SK-N-SH treated with all-trans-retinoic acid at 6 μM for 48 hours (cell line): ENCODE measurements around the gene RRN3.
"Not testable (repeated sequence)": the region's sequence is repeated elsewhere in the genome, so short reads cannot be mapped to it uniquely, and the experiment has no call there.

ENCODE experiments used
- ARNTL ChIP-seq: fragments of 450-650 bp; formaldehyde crosslinking; IDR thresholded peaks from 2 replicates; pipeline ENCODE4 v1.5.0; 2020; ENCODE audit warnings: low read depth, mild to moderate bottlenecking, moderate library complexity, borderline replicate concordance
- BACH2 ChIP-seq: fragments of 250-450 bp; sonication (Bioruptor Pico); IDR thresholded peaks from 2 replicates; pipeline ENCODE4 v1.9.0; 2021; ENCODE audit warnings: mild to moderate bottlenecking, borderline replicate concordance
- CSDC2 ChIP-seq: fragments of 250-450 bp; sonication (Bioruptor Pico); IDR thresholded peaks from 2 replicates; pipeline ENCODE4 v1.5.0; 2020; ENCODE audit warnings: mild to moderate bottlenecking, moderate library complexity
- GLIS3 ChIP-seq: fragments of 250-450 bp; sonication (Bioruptor Pico); IDR thresholded peaks from 2 replicates; pipeline ENCODE4 v1.5.0; 2020; ENCODE audit warnings: mild to moderate bottlenecking, moderate library complexity
- OSR1 ChIP-seq: fragments of 250-450 bp; sonication (Bioruptor Pico); IDR thresholded peaks from 2 replicates; pipeline ENCODE4 v1.8.0; 2022; ENCODE audit warnings: moderate library complexity, mild to moderate bottlenecking, inconsistent platforms
- PPARA ChIP-seq: fragments of 250-450 bp; sonication (Bioruptor Pico); IDR thresholded peaks from 2 replicates; pipeline ENCODE4 v1.5.0; 2020; ENCODE audit warnings: mild to moderate bottlenecking, borderline replicate concordance
- RARB ChIP-seq: fragments of 250-450 bp; sonication (Bioruptor Pico); IDR thresholded peaks from 2 replicates; pipeline ENCODE4 v1.8.0; 2021; ENCODE audit warnings: mild to moderate bottlenecking, moderate library complexity
- ZC3H10 ChIP-seq: fragments of 250-450 bp; sonication (Bioruptor Pico); IDR thresholded peaks from 2 replicates; pipeline ENCODE4 v1.5.1; 2021; ENCODE audit warnings: mild to moderate bottlenecking, moderate library complexity
- ZFP30 ChIP-seq: fragments of 450-650 bp; formaldehyde crosslinking; IDR thresholded peaks from 2 replicates; pipeline ENCODE4 v1.5.0; 2022; ENCODE audit warnings: mild to moderate bottlenecking, moderate library complexity
- ZNF565 ChIP-seq: fragments of 450-650 bp; formaldehyde crosslinking; conservative IDR thresholded peaks from 2 replicates; pipeline ENCODE4 v1.5.0; 2020; ENCODE audit warnings: low read depth, mild to moderate bottlenecking, moderate library complexity
- TF ChIP-seq, protein P1 (sequence below): fragments of 250-450 bp; sonication (Bioruptor Pico); IDR thresholded peaks from 2 replicates; pipeline ENCODE4 v1.5.1; 2020; ENCODE audit warnings: low read depth, mild to moderate bottlenecking, moderate library complexity
- TF ChIP-seq, protein P2 (sequence below): fragments of 250-450 bp; sonication (Bioruptor Pico); IDR thresholded peaks from 2 replicates; pipeline ENCODE4 v1.5.1; 2021; ENCODE audit warnings: mild to moderate bottlenecking, moderate library complexity
- TF ChIP-seq, protein P3 (sequence below): fragments of 250-450 bp; sonication (Bioruptor Pico); IDR thresholded peaks from 2 replicates; pipeline ENCODE4 v1.8.0; 2020; ENCODE audit warnings: mild to moderate bottlenecking, moderate library complexity, borderline replicate concordance

DNA sequence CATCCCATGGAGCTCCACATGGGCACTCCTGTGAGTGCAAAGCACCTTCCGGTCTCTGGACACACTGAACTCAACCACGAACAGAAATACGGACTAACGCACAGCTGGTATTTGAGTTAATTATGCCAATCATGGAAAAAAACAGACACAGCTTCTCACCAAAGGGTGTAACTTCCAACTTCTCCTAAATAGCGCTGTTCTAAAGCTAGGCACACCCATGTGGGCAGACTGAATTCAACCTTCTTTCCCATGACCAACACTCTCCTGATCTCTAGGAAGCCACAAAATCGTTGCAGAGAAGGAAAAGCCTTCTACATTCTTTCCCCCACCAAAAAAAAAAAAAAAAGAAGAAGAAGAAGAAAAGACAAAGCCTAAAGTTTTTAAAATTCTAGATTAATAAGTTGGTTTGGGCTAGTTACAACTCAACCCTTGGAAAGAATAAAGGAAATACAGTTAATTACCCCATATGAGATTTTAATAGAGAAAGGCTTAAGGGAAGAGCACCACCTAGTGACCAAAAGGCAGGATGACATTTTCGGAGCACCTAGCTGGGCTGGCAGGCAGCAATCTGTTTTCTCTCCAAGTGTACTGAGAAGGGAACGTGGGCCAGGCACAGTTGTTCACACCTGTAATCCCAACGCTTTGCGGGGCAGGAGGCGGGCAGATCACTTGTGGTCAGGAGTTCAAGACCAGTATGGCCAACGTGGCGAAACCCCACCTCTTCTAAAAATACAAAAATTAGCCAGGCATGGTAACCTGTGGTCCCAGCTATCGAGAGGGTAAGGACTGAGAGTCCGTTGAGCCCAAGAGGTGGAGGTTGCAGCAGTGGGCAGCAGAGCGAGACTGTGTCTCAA lies 21.9 kb downstream of the RRN3 start:
- not testable (repeated sequence) for TF ChIP-seq BACH2 (CRISPR knock-in tag); ZFP30 (CRISPR knock-in tag); ZNF565 (CRISPR knock-in tag); CSDC2 (CRISPR knock-in tag); GLIS3 (CRISPR knock-in tag); ZC3H10; PPARA (CRISPR knock-in tag); ARNTL (CRISPR knock-in tag); OSR1; RARB (CRISPR knock-in tag)
- TF ChIP-seq, protein P1, sequence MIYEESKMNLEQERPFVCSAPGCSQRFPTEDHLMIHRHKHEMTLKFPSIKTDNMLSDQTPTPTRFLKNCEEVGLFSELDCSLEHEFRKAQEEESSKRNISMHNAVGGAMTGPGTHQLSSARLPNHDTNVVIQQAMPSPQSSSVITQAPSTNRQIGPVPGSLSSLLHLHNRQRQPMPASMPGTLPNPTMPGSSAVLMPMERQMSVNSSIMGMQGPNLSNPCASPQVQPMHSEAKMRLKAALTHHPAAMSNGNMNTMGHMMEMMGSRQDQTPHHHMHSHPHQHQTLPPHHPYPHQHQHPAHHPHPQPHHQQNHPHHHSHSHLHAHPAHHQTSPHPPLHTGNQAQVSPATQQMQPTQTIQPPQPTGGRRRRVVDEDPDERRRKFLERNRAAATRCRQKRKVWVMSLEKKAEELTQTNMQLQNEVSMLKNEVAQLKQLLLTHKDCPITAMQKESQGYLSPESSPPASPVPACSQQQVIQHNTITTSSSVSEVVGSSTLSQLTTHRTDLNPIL (CRISPR knock-in tag) = not testable (repeated sequence)
- TF ChIP-seq, protein P2, sequence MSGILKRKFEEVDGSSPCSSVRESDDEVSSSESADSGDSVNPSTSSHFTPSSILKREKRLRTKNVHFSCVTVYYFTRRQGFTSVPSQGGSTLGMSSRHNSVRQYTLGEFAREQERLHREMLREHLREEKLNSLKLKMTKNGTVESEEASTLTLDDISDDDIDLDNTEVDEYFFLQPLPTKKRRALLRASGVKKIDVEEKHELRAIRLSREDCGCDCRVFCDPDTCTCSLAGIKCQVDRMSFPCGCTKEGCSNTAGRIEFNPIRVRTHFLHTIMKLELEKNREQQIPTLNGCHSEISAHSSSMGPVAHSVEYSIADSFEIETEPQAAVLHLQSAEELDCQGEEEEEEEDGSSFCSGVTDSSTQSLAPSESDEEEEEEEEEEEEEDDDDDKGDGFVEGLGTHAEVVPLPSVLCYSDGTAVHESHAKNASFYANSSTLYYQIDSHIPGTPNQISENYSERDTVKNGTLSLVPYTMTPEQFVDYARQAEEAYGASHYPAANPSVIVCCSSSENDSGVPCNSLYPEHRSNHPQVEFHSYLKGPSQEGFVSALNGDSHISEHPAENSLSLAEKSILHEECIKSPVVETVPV (CRISPR knock-in tag) = not testable (repeated sequence)
- TF ChIP-seq, protein P3, sequence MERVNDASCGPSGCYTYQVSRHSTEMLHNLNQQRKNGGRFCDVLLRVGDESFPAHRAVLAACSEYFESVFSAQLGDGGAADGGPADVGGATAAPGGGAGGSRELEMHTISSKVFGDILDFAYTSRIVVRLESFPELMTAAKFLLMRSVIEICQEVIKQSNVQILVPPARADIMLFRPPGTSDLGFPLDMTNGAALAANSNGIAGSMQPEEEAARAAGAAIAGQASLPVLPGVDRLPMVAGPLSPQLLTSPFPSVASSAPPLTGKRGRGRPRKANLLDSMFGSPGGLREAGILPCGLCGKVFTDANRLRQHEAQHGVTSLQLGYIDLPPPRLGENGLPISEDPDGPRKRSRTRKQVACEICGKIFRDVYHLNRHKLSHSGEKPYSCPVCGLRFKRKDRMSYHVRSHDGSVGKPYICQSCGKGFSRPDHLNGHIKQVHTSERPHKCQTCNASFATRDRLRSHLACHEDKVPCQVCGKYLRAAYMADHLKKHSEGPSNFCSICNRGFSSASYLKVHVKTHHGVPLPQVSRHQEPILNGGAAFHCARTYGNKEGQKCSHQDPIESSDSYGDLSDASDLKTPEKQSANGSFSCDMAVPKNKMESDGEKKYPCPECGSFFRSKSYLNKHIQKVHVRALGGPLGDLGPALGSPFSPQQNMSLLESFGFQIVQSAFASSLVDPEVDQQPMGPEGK (CRISPR knock-in tag) = not testable (repeated sequence)
